GM04504 (cell line): ENCODE measurements around the gene RNASE7.
A peak's percentile ranks its signal among the peaks of the same experiment; 100 is the strongest.

ENCODE experiments used
- DNase-seq: peaks from one replicate; pipeline ENCODE4 v3.0.0-alpha.2; 2012; ENCODE audit warnings: low read depth

Gene RNASE7

DNA sequence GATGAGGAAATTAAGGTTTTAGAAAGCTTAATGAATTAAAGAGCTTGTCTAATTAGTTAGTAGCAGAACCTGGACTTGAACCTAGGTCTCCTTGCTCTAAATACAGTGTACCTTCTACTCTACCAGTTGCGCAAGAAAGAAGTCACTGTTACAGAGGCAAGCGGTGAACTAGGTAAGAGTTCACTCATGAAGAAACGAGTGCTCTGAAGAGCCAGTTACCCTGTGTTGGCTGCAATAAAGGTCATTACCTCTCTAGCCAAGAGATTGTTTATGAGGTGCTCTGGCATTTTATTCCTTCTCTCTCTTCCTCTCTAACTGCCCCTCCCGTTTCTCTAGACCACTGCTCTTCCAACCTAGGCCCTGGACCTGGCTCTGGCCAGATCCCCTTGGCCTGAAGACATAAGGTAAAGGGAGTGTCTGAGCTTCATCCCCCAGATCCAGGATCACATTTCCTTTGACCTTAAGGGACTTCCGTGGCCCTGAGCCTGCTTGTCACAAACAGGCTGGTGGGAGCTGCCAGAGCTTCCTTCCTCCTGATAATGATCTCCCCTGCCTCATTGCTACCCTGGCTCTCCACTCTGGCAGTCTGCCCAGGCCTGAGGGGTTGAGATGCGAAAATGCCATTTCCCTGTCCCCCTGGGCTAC, 1.9 kb downstream of the RNASE7 start:
- DNase-seq = no peak

DNA sequence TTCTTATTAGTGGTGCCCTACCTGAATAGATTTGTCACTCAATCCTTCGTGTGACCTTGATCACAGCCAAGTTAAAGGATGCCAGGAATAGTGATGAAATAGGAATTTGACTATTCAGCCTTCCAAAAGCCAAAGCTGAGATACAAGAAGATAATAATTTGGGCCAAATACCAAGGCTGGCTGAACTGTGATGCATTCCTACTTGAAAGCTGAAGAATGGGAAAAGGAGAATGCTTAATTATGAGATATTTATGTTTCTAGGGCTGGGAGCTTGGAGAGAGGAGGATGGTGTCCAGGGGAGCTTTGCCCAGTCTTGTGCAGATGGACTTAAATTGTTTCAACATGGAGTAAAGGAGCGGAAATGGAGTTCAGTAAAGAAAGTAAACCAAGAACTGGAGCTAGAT, 5.2 kb downstream of the RNASE7 start:
- peak; percentile 74 for DNase-seq

GRCh38 chr14:21048638-21049037, 6.5 kb downstream of the RNASE7 start:
- DNase-seq = no peak

- DNase-seq = peak; percentile 24
Measured at GRCh38 chr14:21049271-21049673, 7.1 kb downstream of the RNASE7 start.

DNA sequence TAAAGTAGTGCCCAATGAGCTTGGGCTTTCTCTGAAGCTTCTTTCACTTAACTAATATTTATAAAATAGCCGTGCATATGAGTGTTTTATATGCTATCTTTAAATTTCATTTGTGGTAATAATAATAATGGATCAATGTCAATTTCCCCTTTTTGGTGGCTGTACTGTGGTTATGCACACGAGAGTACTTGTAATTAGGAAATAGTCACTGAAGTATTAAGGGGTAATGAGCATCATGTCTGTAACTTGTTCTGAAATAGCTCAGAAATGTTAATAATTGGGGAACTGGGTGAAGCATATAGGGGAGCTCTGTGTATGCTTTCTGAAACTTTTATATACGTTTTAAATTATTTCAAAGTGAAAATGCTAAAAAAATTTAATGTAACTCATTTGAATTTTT, 8.4 kb downstream of the RNASE7 start:
- no peak for DNase-seq

DNA sequence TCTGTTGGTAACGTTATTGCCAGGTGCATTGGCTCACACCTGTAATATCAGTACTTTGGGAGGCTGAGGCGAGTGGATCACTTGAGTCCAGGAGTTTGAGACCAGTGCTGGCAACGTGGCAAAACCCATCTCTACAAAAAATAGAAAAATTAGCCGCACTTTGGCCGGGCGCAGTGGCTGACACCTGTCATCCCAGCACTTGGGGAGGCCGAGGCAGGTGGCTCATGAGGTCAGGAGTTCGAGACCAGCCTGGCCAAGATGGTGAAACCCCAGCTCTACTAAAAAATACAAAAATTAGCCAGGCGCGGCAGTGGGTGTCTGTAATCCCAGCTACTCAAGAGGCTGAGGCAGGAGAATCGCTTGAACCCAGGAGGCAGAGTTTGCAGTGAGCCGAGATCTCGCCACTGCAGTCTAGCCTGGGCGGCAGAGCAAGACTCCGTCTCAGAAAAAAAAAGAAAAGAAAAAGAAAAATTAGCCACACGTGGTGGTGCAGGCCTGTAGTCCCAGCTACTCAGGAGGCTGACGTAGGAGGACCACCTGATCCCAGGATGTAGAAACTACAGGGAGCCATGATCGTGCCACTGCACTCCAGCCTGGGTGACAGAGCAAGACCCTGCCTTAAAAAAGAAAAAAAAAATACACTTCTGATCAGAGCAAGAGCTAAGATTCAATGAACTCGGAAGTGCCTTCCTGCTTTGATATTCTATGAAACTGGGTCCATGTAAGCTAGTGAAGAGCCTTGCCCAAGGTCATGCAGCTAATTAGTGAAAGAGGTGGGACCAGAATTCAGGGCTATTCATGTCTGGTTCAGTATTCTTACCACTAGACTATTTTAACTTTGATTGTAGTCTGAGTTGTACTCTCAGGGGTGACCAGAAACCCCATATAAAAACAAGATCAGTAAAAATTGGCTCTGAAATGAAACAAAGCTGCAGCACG, 11.3 kb downstream of the RNASE7 start:
- DNase-seq = no peak

DNA sequence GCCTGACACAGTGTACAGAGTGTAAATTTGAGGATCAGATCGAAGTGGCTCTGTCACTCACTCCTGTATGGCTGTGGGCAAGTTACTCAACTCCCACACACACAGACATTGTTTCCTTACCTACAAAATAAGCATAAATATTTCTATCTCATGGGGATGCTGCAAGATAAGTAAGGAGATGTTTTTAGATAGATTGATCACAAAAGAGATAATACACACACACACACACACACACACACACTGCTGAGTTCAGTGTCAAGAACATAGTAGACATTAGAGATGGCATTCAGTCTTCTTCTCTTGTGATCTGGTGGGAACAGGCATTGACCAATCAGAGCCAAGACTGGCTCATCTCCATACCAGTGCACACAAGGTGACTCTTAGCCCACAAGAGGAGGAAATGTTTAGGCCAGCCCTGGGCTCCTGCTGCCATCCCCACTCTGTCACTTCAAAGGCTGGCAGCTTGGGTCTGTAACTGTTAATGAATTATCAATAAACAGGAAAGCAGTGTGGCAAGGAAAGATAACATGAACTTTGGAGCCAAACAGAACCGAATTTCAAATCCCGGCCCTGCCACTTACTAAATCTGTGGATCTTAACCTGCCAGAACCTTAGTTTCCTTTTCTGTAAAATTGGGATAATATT, 12.1 kb downstream of the RNASE7 start:
- no peak for DNase-seq

DNA sequence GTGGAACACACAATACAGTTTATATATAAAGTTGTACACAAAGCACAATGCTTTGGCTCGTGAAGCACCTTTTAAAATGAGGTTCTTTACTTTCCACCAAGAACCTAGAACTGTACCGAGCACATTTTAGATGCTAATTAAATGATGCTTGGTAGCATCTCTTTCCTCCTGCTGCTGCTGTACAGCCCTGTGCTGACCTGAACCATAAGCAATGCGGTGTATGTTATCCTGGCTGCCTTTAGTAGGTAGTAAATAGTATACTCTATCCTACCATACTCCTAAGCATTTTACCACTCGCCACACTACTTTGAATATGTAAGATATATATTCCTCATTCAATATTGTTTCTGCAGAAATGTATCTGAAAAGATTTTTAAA, 12.6 kb downstream of the RNASE7 start:
- no peak for DNase-seq

GRCh38 chr14:21055432-21056117, 13.4 kb downstream of the RNASE7 start:
- no peak for DNase-seq

DNA sequence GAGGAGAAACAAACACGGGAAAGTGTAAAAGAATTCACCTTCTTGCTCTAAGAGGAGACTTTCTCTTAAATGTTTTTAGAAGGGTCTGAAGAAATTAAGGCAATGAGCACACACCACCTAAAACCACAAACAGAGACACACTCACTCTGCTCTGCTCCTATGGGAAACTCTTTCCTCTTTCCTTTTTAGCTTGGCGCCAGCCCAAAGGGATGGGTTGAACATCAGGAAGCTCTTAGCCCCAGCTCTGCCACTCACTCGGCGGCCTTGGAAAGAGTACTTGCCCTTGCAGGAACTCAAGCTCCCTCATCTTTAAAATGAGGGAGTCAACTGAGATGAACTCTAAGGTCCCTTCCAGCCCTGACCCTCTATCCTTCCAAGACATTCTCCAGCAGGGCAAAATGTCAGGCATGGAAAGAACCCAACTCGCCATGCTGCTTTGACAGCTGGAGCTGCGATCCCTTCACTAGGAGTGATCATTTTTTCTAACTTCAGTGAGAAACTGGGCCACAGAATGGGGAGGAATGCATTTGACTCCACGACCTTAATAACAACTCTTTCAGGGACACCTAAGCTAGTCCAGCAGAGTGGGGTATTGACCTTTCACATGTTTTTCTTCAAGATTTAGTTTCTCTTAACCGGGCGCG, 14.5 kb downstream of the RNASE7 start:
- peak; percentile 64 for DNase-seq

- DNase-seq = no peak
Measured at GRCh38 chr14:21057803-21058675, 15.9 kb downstream of the RNASE7 start, which contains the start of gene RNASE8. RNASE8 (plus strand) TSS chr14:21057822; CDS start chr14:21057893, 71 bp downstream.

DNA sequence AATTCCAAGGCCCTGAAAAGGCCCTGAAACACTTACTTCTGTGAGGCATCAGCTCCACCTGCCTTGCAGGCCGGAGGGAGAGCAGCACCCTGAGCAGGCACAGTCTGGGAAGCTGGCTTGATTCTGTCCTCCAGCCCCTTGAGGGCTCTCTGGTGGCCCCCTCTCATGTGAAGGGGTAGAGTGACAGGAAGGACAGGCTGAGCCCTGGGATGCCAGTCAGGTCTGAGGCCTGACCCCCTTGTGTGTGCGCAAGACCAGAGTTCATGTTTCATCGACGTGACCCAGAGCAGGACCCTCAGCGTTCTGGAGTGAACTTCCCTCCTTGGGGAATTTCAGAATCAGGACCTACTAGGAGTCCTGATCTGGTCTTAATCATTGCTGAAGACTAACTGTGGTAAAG, 16.7 kb downstream of the RNASE7 start:
- no peak for DNase-seq

GRCh38 chr14:21059842-21060613, 17.9 kb downstream of the RNASE7 start:
- DNase-seq = peak; percentile 35

DNA sequence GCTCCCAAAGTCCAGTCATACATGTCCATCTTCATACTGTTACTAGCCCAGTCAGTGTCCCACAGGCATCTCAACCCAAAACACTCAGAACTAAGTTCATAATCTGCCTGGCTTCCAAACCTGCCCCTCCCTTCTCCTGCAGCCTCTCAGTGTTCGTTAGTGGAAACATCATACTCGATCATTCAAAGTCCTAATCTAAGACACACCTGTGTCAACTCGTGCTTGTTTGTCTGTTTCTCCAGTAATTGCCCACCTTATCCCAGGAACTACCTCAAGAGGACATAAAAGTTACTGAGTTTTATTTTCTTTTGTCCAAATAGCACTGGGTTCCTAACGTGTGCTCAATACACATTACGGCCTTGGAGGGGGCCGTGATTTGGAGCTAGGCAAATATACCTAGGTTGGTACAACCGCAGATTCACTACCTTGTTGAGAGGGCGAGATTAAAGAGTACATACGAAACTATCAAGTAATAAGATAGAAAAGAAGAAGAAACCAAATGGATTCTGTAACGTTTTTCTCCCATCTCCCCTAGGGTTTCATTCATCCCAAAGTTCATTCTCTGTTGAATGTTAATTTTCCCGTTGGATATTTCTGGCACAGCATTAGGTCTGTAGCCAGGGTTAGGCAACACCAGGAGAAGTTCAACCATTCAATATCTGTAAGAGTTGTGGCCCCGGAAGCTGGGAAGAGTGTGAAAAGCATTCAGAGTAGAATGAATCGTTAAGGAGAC, 18.6 kb downstream of the RNASE7 start:
- DNase-seq = no peak

DNA sequence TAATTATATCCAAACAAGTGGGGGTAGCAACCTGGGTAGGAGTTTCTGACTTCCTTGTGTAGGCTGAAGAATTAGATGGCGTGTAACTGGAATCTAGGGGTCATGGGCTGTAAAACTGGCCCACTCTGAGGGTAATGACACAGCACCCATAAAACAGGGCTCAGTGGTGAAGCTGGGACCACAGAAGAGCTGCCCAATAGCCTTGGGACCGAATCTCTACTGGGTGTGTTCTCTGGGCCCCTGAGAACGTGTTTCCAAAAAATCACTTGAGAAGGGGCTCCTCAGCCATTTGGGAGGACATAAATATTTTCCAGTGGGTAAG, 19.1 kb downstream of the RNASE7 start:
- no peak for DNase-seq

- DNase-seq = peak; percentile 65
Measured at GRCh38 chr14:21063479-21063878, 21.3 kb downstream of the RNASE7 start.

- no peak for DNase-seq
Measured at GRCh38 chr14:21066882-21067502, 24.8 kb downstream of the RNASE7 start.

- peak; percentile 34 for DNase-seq
Measured at GRCh38 chr14:21068521-21069387, 26.6 kb downstream of the RNASE7 start.
